ENCODE measurements around the gene UBE2G2.

UBE2G2 gene

DNA sequence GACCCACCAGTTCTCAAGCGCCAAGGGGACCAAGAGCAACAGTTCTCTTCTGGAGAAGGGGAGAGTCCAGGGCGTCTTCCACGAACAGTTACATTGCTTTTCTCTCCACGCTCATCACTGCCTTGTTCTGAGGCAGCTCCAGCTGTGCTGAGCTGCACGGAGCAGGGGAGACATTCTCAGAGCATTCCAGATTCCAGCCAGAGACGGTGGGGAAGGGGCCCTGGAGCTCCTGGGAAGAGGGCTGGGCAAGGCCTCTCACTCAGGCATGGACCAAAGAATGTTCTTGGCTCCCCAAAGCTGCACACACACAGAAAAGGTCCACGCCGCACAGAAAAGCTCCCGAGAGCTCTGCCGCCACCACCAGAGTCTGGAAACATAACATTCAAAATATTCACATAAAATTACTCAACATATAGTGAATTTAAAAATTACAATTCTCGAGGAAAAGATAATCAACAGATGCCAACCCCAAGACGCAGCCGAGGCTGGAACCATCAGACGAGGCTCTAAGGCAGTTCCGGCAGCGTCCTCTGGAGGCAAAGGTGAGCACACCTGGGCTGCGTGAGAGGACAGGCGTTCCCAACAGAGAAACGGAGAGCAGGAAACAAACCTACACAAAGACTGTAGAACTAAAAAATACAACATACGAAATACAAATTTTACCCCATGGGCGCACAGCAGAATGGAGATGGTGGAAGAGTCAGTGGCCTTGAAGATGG, 40.5 kb downstream of the UBE2G2 start:
- H3K9ac ChIP-seq: no peak overlapping the region
- H3K27me3 ChIP-seq (ENCODE audit: control insufficient read depth, insufficient read depth, low read length): no peaks in the 10 kb centered on the region
- H2AFZ ChIP-seq: no peak overlapping the region
- H3K9me3 ChIP-seq (ENCODE audit: control insufficient read depth, low read length): no peaks in the 10 kb centered on the region
- H3K79me2 ChIP-seq: no peaks in the 10 kb centered on the region
- no peak overlapping the region for H3K4me2 ChIP-seq (ENCODE audit: low read length)
- H3K36me3 ChIP-seq (ENCODE audit: control insufficient read depth, insufficient read depth, low read length): no peaks in the 10 kb centered on the region
- H3K27ac ChIP-seq: no peak overlapping the region
- no peak overlapping the region for H3K4me3 ChIP-seq (ENCODE audit: low read depth, low read length)
- no peaks in the 10 kb centered on the region for H3K4me1 ChIP-seq
- TF ChIP-seq, protein P1, sequence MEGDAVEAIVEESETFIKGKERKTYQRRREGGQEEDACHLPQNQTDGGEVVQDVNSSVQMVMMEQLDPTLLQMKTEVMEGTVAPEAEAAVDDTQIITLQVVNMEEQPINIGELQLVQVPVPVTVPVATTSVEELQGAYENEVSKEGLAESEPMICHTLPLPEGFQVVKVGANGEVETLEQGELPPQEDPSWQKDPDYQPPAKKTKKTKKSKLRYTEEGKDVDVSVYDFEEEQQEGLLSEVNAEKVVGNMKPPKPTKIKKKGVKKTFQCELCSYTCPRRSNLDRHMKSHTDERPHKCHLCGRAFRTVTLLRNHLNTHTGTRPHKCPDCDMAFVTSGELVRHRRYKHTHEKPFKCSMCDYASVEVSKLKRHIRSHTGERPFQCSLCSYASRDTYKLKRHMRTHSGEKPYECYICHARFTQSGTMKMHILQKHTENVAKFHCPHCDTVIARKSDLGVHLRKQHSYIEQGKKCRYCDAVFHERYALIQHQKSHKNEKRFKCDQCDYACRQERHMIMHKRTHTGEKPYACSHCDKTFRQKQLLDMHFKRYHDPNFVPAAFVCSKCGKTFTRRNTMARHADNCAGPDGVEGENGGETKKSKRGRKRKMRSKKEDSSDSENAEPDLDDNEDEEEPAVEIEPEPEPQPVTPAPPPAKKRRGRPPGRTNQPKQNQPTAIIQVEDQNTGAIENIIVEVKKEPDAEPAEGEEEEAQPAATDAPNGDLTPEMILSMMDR (IDR thresholded peaks at IDR 0.05): no peak

DNA sequence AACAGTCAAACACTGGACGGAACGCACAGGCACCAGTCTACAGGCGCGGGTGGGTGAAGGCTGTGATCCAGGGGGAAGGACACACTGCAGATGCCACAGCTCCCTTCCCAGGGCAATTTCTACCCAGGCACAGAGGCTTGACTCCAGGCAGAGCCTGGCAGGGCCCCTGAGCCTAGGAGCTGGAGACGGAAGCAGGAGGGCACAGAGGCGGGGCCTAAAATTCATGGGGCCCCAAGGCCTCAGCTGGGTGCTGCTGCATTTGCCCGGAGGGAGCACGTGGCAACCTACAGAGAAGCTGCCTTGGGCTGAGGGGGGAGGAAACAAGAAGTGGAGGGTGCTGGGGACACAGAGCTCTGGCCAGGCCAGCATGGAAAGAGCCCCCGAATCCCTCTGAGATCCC, 41.2 kb downstream of the UBE2G2 start:
- no peaks in the 10 kb centered on the region for H3K4me1 ChIP-seq
- TF ChIP-seq, protein P1 (IDR thresholded peaks at IDR 0.05): no peak
- no peaks in the 10 kb centered on the region for H3K9me3 ChIP-seq (ENCODE audit: control insufficient read depth, low read length)
- H3K9ac ChIP-seq: no peak overlapping the region
- H3K4me2 ChIP-seq (ENCODE audit: low read length): no peak overlapping the region
- no peaks in the 10 kb centered on the region for H3K79me2 ChIP-seq
- no peaks in the 10 kb centered on the region for H3K36me3 ChIP-seq (ENCODE audit: control insufficient read depth, insufficient read depth, low read length)
- H2AFZ ChIP-seq: no peak overlapping the region
- no peak overlapping the region for H3K4me3 ChIP-seq (ENCODE audit: low read depth, low read length)
- no peaks in the 10 kb centered on the region for H3K27me3 ChIP-seq (ENCODE audit: control insufficient read depth, insufficient read depth, low read length)
- no peak overlapping the region for H3K27ac ChIP-seq

DNA sequence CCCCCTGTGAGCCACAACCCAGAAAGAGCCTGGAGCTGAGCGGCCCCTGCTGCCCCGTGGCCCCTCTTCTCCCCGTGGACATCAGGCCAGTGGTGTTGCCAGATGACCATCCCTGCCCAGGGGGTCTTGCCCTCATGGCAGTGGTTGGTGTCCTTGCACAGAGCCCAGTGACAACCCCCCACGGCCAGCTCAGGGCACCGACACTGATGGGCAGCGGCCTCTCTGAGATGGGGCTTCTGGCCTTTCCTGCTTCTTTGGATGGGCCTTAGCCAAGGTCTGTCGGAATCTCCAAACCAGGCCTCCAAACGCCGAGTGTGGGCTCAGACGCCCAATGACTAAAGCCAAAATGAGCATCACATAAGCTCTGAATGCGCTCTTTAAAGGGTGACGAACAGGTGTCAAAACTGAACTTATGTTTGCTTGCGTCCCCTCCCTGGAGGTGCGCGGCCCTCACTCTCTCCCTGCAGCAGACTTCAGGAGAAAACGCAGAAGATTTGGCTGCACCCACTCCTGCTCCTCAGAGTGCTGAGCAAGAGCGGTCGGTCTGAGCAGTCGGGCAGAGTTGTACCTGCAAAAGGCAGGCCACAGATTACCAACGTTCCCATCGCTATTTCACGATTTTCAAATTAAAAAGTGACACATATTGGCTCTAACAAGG, 41.9 kb downstream of the UBE2G2 start:
- TF ChIP-seq, protein P1 (IDR thresholded peaks at IDR 0.05): no peak
- H3K36me3 ChIP-seq (ENCODE audit: control insufficient read depth, insufficient read depth, low read length): no peaks in the 10 kb centered on the region
- no peaks in the 10 kb centered on the region for H3K9me3 ChIP-seq (ENCODE audit: control insufficient read depth, low read length)
- no peaks in the 10 kb centered on the region for H3K4me1 ChIP-seq
- no peak overlapping the region for H3K9ac ChIP-seq
- H3K27ac ChIP-seq: no peak overlapping the region
- H3K4me3 ChIP-seq (ENCODE audit: low read depth, low read length): no peak overlapping the region
- no peaks in the 10 kb centered on the region for H3K79me2 ChIP-seq
- H3K4me2 ChIP-seq (ENCODE audit: low read length): no peak overlapping the region
- no peaks in the 10 kb centered on the region for H3K27me3 ChIP-seq (ENCODE audit: control insufficient read depth, insufficient read depth, low read length)
- no peak overlapping the region for H2AFZ ChIP-seq

DNA sequence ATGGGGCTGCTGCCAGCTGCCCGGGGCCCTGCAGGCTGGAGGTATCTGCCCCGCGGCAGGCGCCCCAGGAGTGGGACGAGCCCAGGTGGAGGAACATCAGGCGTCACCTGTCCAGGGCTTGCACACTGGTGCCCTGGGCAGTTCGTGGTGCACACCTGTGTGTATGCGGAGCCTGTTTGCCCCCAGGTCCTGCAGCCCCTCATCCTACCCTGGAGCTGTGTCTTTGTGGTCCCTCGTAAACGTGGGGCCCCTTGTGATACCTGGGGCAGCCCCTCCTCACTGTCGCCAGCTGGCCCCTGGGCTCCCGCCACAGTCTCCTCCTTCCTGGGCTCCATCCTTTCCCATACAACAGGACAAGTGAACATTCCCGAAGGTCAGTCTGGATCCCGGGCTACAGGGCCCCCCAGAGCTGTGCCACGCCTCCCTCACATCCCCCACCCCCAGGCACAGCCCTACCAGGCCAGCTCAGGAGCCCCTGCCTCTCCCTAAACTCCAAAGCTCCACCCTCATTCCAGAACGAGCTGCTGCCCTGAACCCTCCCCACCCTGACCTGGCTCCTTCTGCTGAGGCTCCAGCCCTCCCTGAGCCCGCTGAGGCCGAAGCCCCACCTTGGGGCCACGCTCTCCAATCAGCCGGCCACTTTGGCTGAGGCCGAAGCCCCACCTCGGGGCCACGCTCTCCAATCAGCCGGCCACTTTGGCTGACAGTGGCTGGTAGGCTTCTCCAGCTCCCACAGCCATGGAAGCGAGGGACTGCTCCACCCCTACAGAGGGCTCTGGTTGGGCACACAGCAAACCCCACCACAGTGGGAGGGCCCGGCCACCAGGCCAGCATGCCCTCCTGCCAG, 42.6 kb downstream of the UBE2G2 start:
- Histone ChIP-seq H3K27ac (no peak overlapping the region), H3K36me3 (ENCODE audit: control insufficient read depth, insufficient read depth, low read length) (no peaks in the 10 kb centered on the region), H3K4me1 (no peaks in the 10 kb centered on the region), H3K9ac (no peak overlapping the region), H2AFZ (no peak overlapping the region), H3K27me3 (ENCODE audit: control insufficient read depth, insufficient read depth, low read length) (no peaks in the 10 kb centered on the region), H3K4me3 (ENCODE audit: low read depth, low read length) (no peak overlapping the region), H3K9me3 (ENCODE audit: control insufficient read depth, low read length) (no peaks in the 10 kb centered on the region), H3K79me2 (no peaks in the 10 kb centered on the region), H3K4me2 (ENCODE audit: low read length) (no peak overlapping the region)
- TF ChIP-seq, protein P1 (IDR thresholded peaks at IDR 0.05): no peak
